ENCODE results near the gene NCKAP5.

DNA sequence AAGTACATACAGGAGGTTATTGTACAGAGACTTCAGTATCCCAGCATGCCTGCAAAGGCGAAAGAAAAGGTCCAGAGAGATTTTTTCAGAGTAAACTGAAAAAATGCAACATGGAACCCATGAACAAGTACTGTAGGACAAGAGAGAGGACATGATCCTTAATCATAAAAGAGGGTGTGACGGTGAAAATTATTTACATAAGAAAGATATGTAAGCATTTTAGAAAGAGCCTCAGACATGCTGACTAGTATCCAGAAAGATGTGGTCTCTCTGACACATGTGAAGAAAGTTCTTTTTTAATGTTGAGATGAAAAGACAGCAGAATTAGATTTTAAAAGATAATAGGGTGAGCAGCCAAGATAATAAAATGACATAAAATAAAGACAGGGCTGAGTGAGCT lies 262.0 kb downstream of the NCKAP5 start:
- TF ChIP-seq, protein P1, sequence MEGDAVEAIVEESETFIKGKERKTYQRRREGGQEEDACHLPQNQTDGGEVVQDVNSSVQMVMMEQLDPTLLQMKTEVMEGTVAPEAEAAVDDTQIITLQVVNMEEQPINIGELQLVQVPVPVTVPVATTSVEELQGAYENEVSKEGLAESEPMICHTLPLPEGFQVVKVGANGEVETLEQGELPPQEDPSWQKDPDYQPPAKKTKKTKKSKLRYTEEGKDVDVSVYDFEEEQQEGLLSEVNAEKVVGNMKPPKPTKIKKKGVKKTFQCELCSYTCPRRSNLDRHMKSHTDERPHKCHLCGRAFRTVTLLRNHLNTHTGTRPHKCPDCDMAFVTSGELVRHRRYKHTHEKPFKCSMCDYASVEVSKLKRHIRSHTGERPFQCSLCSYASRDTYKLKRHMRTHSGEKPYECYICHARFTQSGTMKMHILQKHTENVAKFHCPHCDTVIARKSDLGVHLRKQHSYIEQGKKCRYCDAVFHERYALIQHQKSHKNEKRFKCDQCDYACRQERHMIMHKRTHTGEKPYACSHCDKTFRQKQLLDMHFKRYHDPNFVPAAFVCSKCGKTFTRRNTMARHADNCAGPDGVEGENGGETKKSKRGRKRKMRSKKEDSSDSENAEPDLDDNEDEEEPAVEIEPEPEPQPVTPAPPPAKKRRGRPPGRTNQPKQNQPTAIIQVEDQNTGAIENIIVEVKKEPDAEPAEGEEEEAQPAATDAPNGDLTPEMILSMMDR (IDR thresholded peaks at IDR 0.05; ENCODE audit: low read depth, low read length, missing input control): no peak
- TF ChIP-seq GABPA (IDR thresholded peaks at IDR 0.05 in 1 of 2, conservative IDR thresholded peaks at IDR 0.05 in 1 of 2) (no peak), TAF1 (conservative IDR thresholded peaks at IDR 0.05) (no peak), RAD21 (IDR thresholded peaks at IDR 0.05) (no peak), EGR1 (IDR thresholded peaks at IDR 0.05; ENCODE audit: low read depth in 2 of 2) (no peak), SP1 (IDR thresholded peaks at IDR 0.05) (no peak), FOXA1 (IDR thresholded peaks at IDR 0.05) (no peak), NR2F2 (IDR thresholded peaks at IDR 0.05) (no peak)
- TF ChIP-seq, protein P2, sequence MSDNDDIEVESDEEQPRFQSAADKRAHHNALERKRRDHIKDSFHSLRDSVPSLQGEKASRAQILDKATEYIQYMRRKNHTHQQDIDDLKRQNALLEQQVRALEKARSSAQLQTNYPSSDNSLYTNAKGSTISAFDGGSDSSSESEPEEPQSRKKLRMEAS (IDR thresholded peaks at IDR 0.05): no peak
- TF ChIP-seq, protein P3, sequence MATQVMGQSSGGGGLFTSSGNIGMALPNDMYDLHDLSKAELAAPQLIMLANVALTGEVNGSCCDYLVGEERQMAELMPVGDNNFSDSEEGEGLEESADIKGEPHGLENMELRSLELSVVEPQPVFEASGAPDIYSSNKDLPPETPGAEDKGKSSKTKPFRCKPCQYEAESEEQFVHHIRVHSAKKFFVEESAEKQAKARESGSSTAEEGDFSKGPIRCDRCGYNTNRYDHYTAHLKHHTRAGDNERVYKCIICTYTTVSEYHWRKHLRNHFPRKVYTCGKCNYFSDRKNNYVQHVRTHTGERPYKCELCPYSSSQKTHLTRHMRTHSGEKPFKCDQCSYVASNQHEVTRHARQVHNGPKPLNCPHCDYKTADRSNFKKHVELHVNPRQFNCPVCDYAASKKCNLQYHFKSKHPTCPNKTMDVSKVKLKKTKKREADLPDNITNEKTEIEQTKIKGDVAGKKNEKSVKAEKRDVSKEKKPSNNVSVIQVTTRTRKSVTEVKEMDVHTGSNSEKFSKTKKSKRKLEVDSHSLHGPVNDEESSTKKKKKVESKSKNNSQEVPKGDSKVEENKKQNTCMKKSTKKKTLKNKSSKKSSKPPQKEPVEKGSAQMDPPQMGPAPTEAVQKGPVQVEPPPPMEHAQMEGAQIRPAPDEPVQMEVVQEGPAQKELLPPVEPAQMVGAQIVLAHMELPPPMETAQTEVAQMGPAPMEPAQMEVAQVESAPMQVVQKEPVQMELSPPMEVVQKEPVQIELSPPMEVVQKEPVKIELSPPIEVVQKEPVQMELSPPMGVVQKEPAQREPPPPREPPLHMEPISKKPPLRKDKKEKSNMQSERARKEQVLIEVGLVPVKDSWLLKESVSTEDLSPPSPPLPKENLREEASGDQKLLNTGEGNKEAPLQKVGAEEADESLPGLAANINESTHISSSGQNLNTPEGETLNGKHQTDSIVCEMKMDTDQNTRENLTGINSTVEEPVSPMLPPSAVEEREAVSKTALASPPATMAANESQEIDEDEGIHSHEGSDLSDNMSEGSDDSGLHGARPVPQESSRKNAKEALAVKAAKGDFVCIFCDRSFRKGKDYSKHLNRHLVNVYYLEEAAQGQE (IDR thresholded peaks at IDR 0.05): no peak
